Caki2 (cell line): ENCODE measurements around the gene ERCC1. TPM values are rescaled to one million over a fixed set of nuclear protein-coding genes. Genes with fewer than 3 reads are reported as not detected.
"Not testable (repeated sequence)": the region's sequence is repeated elsewhere in the genome, so short reads cannot be mapped to it uniquely, and the experiment has no call there.

Source experiments
- DNase-seq: peaks from one replicate; pipeline ENCODE4 v3.0.0-alpha.2; 2015; ENCODE audit warnings: low read depth
- in situ Hi-C: cut with HindIII; loops from 2 replicates; pipeline ENCODE4 v1.10.0; 2016; ENCODE audit warnings: low sequenced_read_pairs, low pct_unique_long_range_greater_than_20kb, mixed read lengths
- total RNA-seq: library from RNA; depleted of rRNA; stranded (reverse); fragments of >200 nt; shearing (Covaris generic); gene quantifications from 2 replicates; pipeline ENCODE4 v1.2.3, GENCODE V29; 2014; ENCODE audit warnings: low replicate concordance

ERCC1 gene
- total RNA-seq, 1 experiment from 2014 or later, result 120 TPM

GRCh38 chr19:45413497-45413896 lies 10.2 kb downstream of the ERCC1 start:
- peak; percentile 28 for DNase-seq
- in situ Hi-C loops, result no loop called here

- DNase-seq, in situ Hi-C loops: not testable (repeated sequence)
These were observed 13.4 kb downstream of the ERCC1 start for GRCh38 chr19:45410330-45410729.

- in situ Hi-C loops, result no loop called here
These were observed 14.2 kb downstream of the ERCC1 start for GRCh38 chr19:45409557-45409920.

GRCh38 chr19:45408830-45409556 lies 14.7 kb downstream of the ERCC1 start:
- in situ Hi-C loops, result no loop called here
- no peak for DNase-seq

More at GRCh38 chr19:45409557-45409920, 14.2 kb downstream of the ERCC1 start:
- DNase-seq, result no peak

GRCh38 chr19:45408121-45408520 lies 15.6 kb downstream of the ERCC1 start:
- in situ Hi-C loops, result no loop called here
- DNase-seq, result no peak

- DNase-seq, in situ Hi-C loops: not testable (repeated sequence)
These were observed 16.1 kb downstream of the ERCC1 start for GRCh38 chr19:45407585-45407984.

- DNase-seq, result no peak
- in situ Hi-C loops, result no loop called here
These were observed 16.7 kb downstream of the ERCC1 start for GRCh38 chr19:45407091-45407375.

GRCh38 chr19:45406226-45407090 lies 17.3 kb downstream of the ERCC1 start, which contains the start of gene POLR1G:
POLR1G (plus strand) TSS chr19:45406644; CDS start chr19:45406697, 53 bp downstream.
- peak; percentile 98 for DNase-seq
- in situ Hi-C loops, result no loop called here

- peak; percentile 98 for DNase-seq
- in situ Hi-C loops, result no loop called here
These were observed 18.1 kb downstream of the ERCC1 start for GRCh38 chr19:45405435-45406225.

- in situ Hi-C loops, result no loop called here
- peak; percentile 96 for DNase-seq
These were observed 18.9 kb downstream of the ERCC1 start, which contains the start of gene PPP1R13L for GRCh38 chr19:45404557-45405434. PPP1R13L (minus strand) TSS chr19:45405069; CDS start chr19:45398318, 6,751 bp downstream.

GRCh38 chr19:45403781-45404556 lies 19.7 kb downstream of the ERCC1 start:
- DNase-seq, result peak; percentile 56
- in situ Hi-C loops, result no loop called here

- in situ Hi-C loops, result no loop called here
- DNase-seq, result no peak
These were observed 20.4 kb downstream of the ERCC1 start for GRCh38 chr19:45403272-45403671.

- in situ Hi-C loops, result no loop called here
- no peak for DNase-seq
These were observed 21.2 kb downstream of the ERCC1 start for GRCh38 chr19:45402298-45403061.

- in situ Hi-C loops, result no loop called here
These were observed 21.9 kb downstream of the ERCC1 start for GRCh38 chr19:45401815-45402214.

GRCh38 chr19:45400192-45400591 lies 23.5 kb downstream of the ERCC1 start:
- in situ Hi-C loops, result no loop called here
- no peak for DNase-seq

More at GRCh38 chr19:45401815-45402214, 21.9 kb downstream of the ERCC1 start:
- no peak for DNase-seq

GRCh38 chr19:45395821-45396617 lies 27.7 kb downstream of the ERCC1 start:
- in situ Hi-C loops, result no loop called here
- DNase-seq, result no peak
